Lower lobe of right lung (tissue), 2 donors: ENCODE measurements around the gene ISOC2. TPM values are rescaled to one million over a fixed set of nuclear protein-coding genes. Genes with fewer than 3 reads are reported as not detected.
"Not testable (repeated sequence)": the region's sequence is repeated elsewhere in the genome, so short reads cannot be mapped to it uniquely, and the experiment has no call there.

ENCODE experiments used
- ATAC-seq, 2 donors: fragments of 200-7000 bp; cut with Tn5 transposase; one replicate each; pipeline ENCODE4 v1.9.1; 2020 to 2022; ENCODE audit warnings: mild to moderate bottlenecking in 2 of 2, moderate library complexity in 2 of 2
- DNase-seq: peaks from one replicate; pipeline ENCODE4 v3.0.0-alpha.2; 2020
- H3K27ac ChIP-seq: fragments of 200-600 bp; one replicate; pipeline ENCODE4 v1.8.0; 2022
- H3K27me3 ChIP-seq: fragments of 200-600 bp; one replicate; pipeline ENCODE4 v1.8.0; 2022; ENCODE audit warnings: low read depth
- H3K36me3 ChIP-seq: fragments of 200-600 bp; one replicate; pipeline ENCODE4 v1.8.0; 2022; ENCODE audit warnings: mild to moderate bottlenecking
- H3K4me1 ChIP-seq: fragments of 200-600 bp; one replicate; pipeline ENCODE4 v1.8.0; 2022
- H3K4me3 ChIP-seq: fragments of 200-600 bp; one replicate; pipeline ENCODE4 v1.8.0; 2022; ENCODE audit warnings: mild to moderate bottlenecking
- H3K9me3 ChIP-seq: fragments of 200-600 bp; one replicate; pipeline ENCODE4 v1.8.0; 2022
- CTCF ChIP-seq: fragments of 200-600 bp; IDR thresholded peaks from one replicate; pipeline ENCODE4 v1.8.0; 2022; ENCODE audit warnings: antibody characterized with exemption, mild to moderate bottlenecking
- intact Hi-C: fragments of 100-400 bp; cut with DNase I; formaldehyde crosslinking; loops from one replicate; pipeline ENCODE4 v1.11.0; 2022
- total RNA-seq: library from RNA; stranded (reverse); fragmentation: NEBNext Ultra II Directional; extraction: Animal tissue kit (Norgen Biotek cat#: 25700); gene quantifications from one replicate; pipeline ENCODE4 v1.2.1, GENCODE V29; 2021
- donor health status: DM: no; HTN: yes; CAD: no; lungs with severe emphysema.

ISOC2 gene
- total RNA-seq, 1 donor from 2014 or later: 28.6 TPM

DNA sequence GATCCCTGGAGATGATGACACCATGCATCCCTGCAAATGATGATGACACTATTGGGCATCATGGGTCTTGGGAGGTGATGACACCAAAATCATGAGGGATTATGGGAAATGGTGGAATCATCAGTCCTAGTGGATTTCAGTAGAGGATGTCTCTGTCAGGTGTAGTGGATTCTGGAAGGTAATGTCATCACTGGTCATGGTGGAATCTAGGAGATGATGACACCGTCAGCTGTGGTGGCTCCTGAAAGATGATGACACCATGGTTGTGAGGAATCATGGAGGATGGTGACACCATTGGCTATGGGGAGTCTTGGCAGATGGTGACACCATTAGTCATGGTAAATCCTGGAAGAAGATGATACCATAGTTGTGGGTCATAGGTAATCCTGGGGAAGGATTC, 30.3 kb downstream of the ISOC2 start:
- H3K36me3 ChIP-seq: no peaks in the 10 kb centered on the region
- intact Hi-C loops: no loop called here
- H3K27ac ChIP-seq: no peak overlapping the region
- ATAC-seq (no peak), DNase-seq (no peak)
- TF ChIP-seq CTCF: no peak
- no peak overlapping the region for H3K4me3 ChIP-seq
- H3K9me3 ChIP-seq: no peaks in the 10 kb centered on the region
- no peaks in the 10 kb centered on the region for H3K4me1 ChIP-seq
- H3K27me3 ChIP-seq: peaks cover 39% of the 10 kb centered on the region

GRCh38 chr19:55426042-55426441, 35.4 kb downstream of the ISOC2 start:
- Histone ChIP-seq H3K9me3 (no peaks in the 10 kb centered on the region), H3K36me3 (no peaks in the 10 kb centered on the region), H3K4me3 (no peak overlapping the region), H3K27ac (no peak overlapping the region), H3K27me3 (peaks cover 23% of the 10 kb centered on the region), H3K4me1 (no peaks in the 10 kb centered on the region)
- intact Hi-C loops: no loop called here
- DNase-seq: no peak
- ATAC-seq: no peak
- no peak for TF ChIP-seq CTCF

DNA sequence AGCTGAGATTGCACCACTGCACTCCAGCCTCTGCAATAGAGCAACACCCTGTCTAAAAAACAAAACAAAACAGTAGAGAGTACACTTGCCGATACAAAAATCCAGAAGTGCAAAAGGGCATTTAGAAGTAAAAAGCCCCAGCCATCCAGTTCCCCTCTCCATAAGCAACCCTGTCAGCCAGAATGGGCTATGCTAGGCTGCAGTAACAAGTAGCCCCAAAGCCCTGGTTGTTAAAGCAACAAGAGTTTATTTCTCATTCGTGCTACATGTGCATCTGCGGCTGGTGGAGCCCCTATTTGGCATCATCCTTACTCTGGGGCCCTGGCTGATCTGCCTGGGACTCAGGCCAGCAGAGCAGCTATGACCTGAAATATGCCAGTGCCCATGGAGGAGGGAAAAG, 36.9 kb downstream of the ISOC2 start:
- Histone ChIP-seq H3K27me3 (peaks cover 17% of the 10 kb centered on the region), H3K27ac (no peak overlapping the region), H3K9me3 (no peaks in the 10 kb centered on the region), H3K4me1 (no peaks in the 10 kb centered on the region), H3K4me3 (no peak overlapping the region), H3K36me3 (no peaks in the 10 kb centered on the region)
- no peak for DNase-seq
- no peak for TF ChIP-seq CTCF
- intact Hi-C loops: no loop called here
- no peak for ATAC-seq

GRCh38 chr19:55423225-55424005, 38.0 kb downstream of the ISOC2 start:
- Histone ChIP-seq H3K27ac (no peak overlapping the region), H3K9me3 (no peaks in the 10 kb centered on the region), H3K27me3 (peaks cover 12% of the 10 kb centered on the region), H3K36me3 (no peaks in the 10 kb centered on the region), H3K4me3 (no peak overlapping the region), H3K4me1 (no peaks in the 10 kb centered on the region)
- intact Hi-C loops: no loop called here
- DNase-seq (no peak), ATAC-seq (no peak)
- TF ChIP-seq CTCF: no peak

- H3K4me1 ChIP-seq, H3K9me3 ChIP-seq, DNase-seq, H3K36me3 ChIP-seq, H3K4me3 ChIP-seq, H3K27ac ChIP-seq, intact Hi-C loops, ATAC-seq: not testable (repeated sequence)
- peaks cover 12% of the 10 kb centered on the region for H3K27me3 ChIP-seq
These were observed 40.2 kb downstream of the ISOC2 start for GRCh38 chr19:55421281-55421680.

- intact Hi-C loops: no loop called here
- DNase-seq (no peak), ATAC-seq (peak in 1 of 2 donors; percentile 33)
- no peaks in the 10 kb centered on the region for H3K4me1 ChIP-seq
- H3K27me3 ChIP-seq: peaks cover 12% of the 10 kb centered on the region
- no peak overlapping the region for H3K4me3 ChIP-seq
- no peaks in the 10 kb centered on the region for H3K9me3 ChIP-seq
- no peak for TF ChIP-seq CTCF
- H3K27ac ChIP-seq: no peak overlapping the region
- H3K36me3 ChIP-seq: no peaks in the 10 kb centered on the region
These were observed 41.7 kb downstream of the ISOC2 start for GRCh38 chr19:55419624-55420236.
